CD4-positive, alpha-beta T cell (primary cell): Measurements from ENCODE around the gene BTRC. TPM values are rescaled to one million over a fixed set of nuclear protein-coding genes. Genes with fewer than 3 reads are reported as not detected.

Experiments
- ATAC-seq: fragments of 200-7000 bp; cut with Tn5 transposase; one replicate; pipeline ENCODE4 v1.10.0; 2022; ENCODE audit warnings: mild to moderate bottlenecking; ENCODE audit not compliant: poor library complexity
- CTCF ChIA-PET: fragments of 350-600 bp; sonication (Branson Sonifier 250); formaldehyde crosslinking; loops from one replicate; lab custom pipeline; 2021; ENCODE audit warnings: antibody characterized with exemption, inconsistent platforms; lab: Charles Lee
- POLR2A ChIA-PET: fragments of 350-600 bp; sonication (Branson Sonifier 250); formaldehyde crosslinking; loops from one replicate; lab custom pipeline; 2021; ENCODE audit warnings: antibody characterized with exemption, inconsistent platforms; lab: Charles Lee
- DNase-seq, 14 experiments: peaks; one replicate each; pipeline ENCODE4 v3.0.0-alpha.2; 2013 to 2020; ENCODE audit warnings: mixed read lengths in 2 of 14
- H3K27ac ChIP-seq, 2 donors: one replicate each; pipeline versions ENCODE4 v1.5.1 to v1.7.0; 2013; ENCODE audit warnings: low read length in 2 of 2, low read depth in 1 of 2, mild to moderate bottlenecking in 1 of 2
- H3K27me3 ChIP-seq, 2 experiments: 1 replicate in 1 of 2; 2 replicates in 1 of 2; pipeline versions ENCODE4 v1.6.1 to v1.7.0; 2013; ENCODE audit warnings: low read length in 2 of 2, control low read depth in 1 of 2, mild to moderate bottlenecking in 1 of 2, moderate library complexity in 1 of 2; ENCODE audit not compliant: insufficient read depth in 2 of 2, control insufficient read depth in 1 of 2
- H3K36me3 ChIP-seq: one replicate; pipeline ENCODE4 v1.6.1; 2013; ENCODE audit warnings: low read length, control low read depth; ENCODE audit not compliant: insufficient read depth
- H3K4me1 ChIP-seq: one replicate; pipeline ENCODE4 v1.6.1; 2013; ENCODE audit warnings: low read length, control low read depth; ENCODE audit not compliant: insufficient read depth
- H3K4me3 ChIP-seq: one replicate; pipeline ENCODE4 v1.5.1; 2013; ENCODE audit warnings: mild to moderate bottlenecking, low read length, moderate library complexity
- H3K9me3 ChIP-seq, 2 experiments: 1 replicate in 1 of 2; 2 replicates in 1 of 2; pipeline versions ENCODE4 v1.6.1 to v1.7.0; 2013; ENCODE audit warnings: low read length in 2 of 2, mild to moderate bottlenecking in 2 of 2, control low read depth in 1 of 2, moderate library complexity in 1 of 2; ENCODE audit not compliant: control insufficient read depth in 1 of 2, insufficient read depth in 1 of 2
- H3K27ac Mint-ChIP-seq: one replicate; pipeline ENCODE4 v1.8.0; 2020; ENCODE audit warnings: mixed read lengths
- H3K27me3 Mint-ChIP-seq: one replicate; pipeline ENCODE4 v1.8.0; 2021; ENCODE audit warnings: mixed read lengths
- H3K36me3 Mint-ChIP-seq: one replicate; pipeline ENCODE4 v1.8.0; 2021; ENCODE audit warnings: low read depth, mixed read lengths
- H3K4me1 Mint-ChIP-seq: one replicate; pipeline ENCODE4 v1.8.0; 2021; ENCODE audit warnings: low read depth, mixed read lengths
- H3K4me3 Mint-ChIP-seq: one replicate; pipeline ENCODE4 v1.8.0; 2020; ENCODE audit warnings: mild to moderate bottlenecking, mixed read lengths
- H3K9me3 Mint-ChIP-seq: one replicate; pipeline ENCODE4 v1.8.0; 2020; ENCODE audit warnings: mixed read lengths
- CTCF ChIP-seq: fragments of 200-600 bp; IDR thresholded peaks from one replicate; pipeline ENCODE4 v1.8.0; 2022; ENCODE audit warnings: antibody characterized with exemption, mild to moderate bottlenecking
- intact Hi-C, 2 experiments: fragments of 100-400 bp; cut with DNase I in 1 of 2; cut with micrococcal nuclease in 1 of 2; formaldehyde crosslinking; loops; one replicate each; pipeline versions ENCODE4 v1.15.1 to v1.9.0; 2023 to 2025; cut with DNase I, micrococcal nuclease
- total RNA-seq, 174 experiments: library from RNA in 2 of 174; stranded (reverse) in 2 of 174; gene quantifications; one replicate each; pipeline ENCODE4 v1.2.3 and lab custom pipeline; 2021 to 2026

BTRC gene
- total RNA-seq, 2 experiments from 2014 or later: 13.1 to 13.2 TPM

- Mint-ChIP-seq H3K27me3 (no peaks in the 10 kb centered on the region), H3K27ac (no peak overlapping the region), H3K4me3 (no peak overlapping the region), H3K9me3 (no peaks in the 10 kb centered on the region), H3K4me1 (no peaks in the 10 kb centered on the region), H3K36me3 (peaks cover 49% of the 10 kb centered on the region)
- DNase-seq (no peak), ATAC-seq (no peak)
- Histone ChIP-seq H3K4me3 (no peak overlapping the region), H3K27me3 (no peaks in the 10 kb centered on the region), H3K27ac (no peak overlapping the region), H3K36me3 (peaks cover 21% of the 10 kb centered on the region), H3K9me3 (no peaks in the 10 kb centered on the region), H3K4me1 (no peaks in the 10 kb centered on the region)
- no peak for TF ChIP-seq CTCF
- ChIA-PET POLR2A (no interaction called here), CTCF (no interaction called here)
- intact Hi-C loops: no loop called here
These were observed 171.9 kb downstream of the BTRC start for GRCh38 chr10:101525848-101526247.

GRCh38 chr10:101529207-101529606 is 175.2 kb downstream of the BTRC start:
- Histone ChIP-seq H3K4me3 (no peak overlapping the region), H3K4me1 (no peaks in the 10 kb centered on the region), H3K27ac (no peak overlapping the region), H3K27me3 (no peaks in the 10 kb centered on the region), H3K36me3 (peaks cover 42% of the 10 kb centered on the region), H3K9me3 (no peaks in the 10 kb centered on the region)
- Mint-ChIP-seq H3K4me1 (no peaks in the 10 kb centered on the region), H3K27ac (no peak overlapping the region), H3K27me3 (no peaks in the 10 kb centered on the region), H3K4me3 (no peak overlapping the region), H3K9me3 (no peaks in the 10 kb centered on the region), H3K36me3 (peaks cover 64% of the 10 kb centered on the region)
- POLR2A ChIA-PET: interaction anchor here (0.6 kb wide), 2 partner anchors 8 to 703 kb away, joined by 3 to 4 read pairs; no protein-coding TSS in a partner anchor
- intact Hi-C loops: no loop called here
- CTCF ChIA-PET: interaction anchor here (1.0 kb wide), 1 partner anchor 252 kb away, joined by 3 read pairs; no protein-coding TSS in a partner anchor
- ATAC-seq (no peak), DNase-seq (no peak)
- TF ChIP-seq CTCF: no peak

GRCh38 chr10:101529725-101530553 is 176.0 kb downstream of the BTRC start:
- Mint-ChIP-seq H3K36me3 (peaks cover 71% of the 10 kb centered on the region), H3K9me3 (no peaks in the 10 kb centered on the region), H3K27ac (no peak overlapping the region), H3K27me3 (no peaks in the 10 kb centered on the region), H3K4me1 (no peaks in the 10 kb centered on the region), H3K4me3 (no peak overlapping the region)
- Histone ChIP-seq H3K9me3 (no peaks in the 10 kb centered on the region), H3K27me3 (no peaks in the 10 kb centered on the region), H3K36me3 (peaks cover 42% of the 10 kb centered on the region), H3K4me1 (no peaks in the 10 kb centered on the region), H3K4me3 (no peak overlapping the region), H3K27ac (no peak overlapping the region)
- POLR2A ChIA-PET: interaction anchor here (0.6 kb wide), 2 partner anchors 8 to 703 kb away, joined by 3 to 4 read pairs; no protein-coding TSS in a partner anchor
- CTCF ChIA-PET: interaction anchor here (1.0 kb wide), 1 partner anchor 251 kb away, joined by 3 read pairs; no protein-coding TSS in a partner anchor
- TF ChIP-seq CTCF: no peak
- intact Hi-C loops: no loop called here
- ATAC-seq (no peak), DNase-seq (no peak)
